Measurements from ENCODE around the gene SORBS2. TPM values are rescaled to one million over a fixed set of nuclear protein-coding genes. Genes with fewer than 3 reads are reported as not detected.

The SORBS2 gene
- total and polyA plus RNA-seq, 2 donors (not counting 1 experiment from before 2014, with no cell fraction given), result 0.25 to 0.89 TPM

- H3K27me3 ChIP-seq (replicated peaks in 1 of 4; ENCODE audit: control extremely low read depth in 1 of 4, control insufficient read depth in 3 of 4, insufficient read depth in 4 of 4, low read length in 3 of 4), result no peaks in the 10 kb centered on the region
- no peaks in the 10 kb centered on the region for H3K79me2 ChIP-seq (ENCODE audit: control insufficient read depth, insufficient read depth, low read length)
- Mint-ChIP-seq H3K27ac (no peak overlapping the region), H3K4me1 (no peaks in the 10 kb centered on the region), H3K27me3 (peaks cover 3% of the 10 kb centered on the region), H3K4me3 (no peak overlapping the region), H3K9me3 (ENCODE audit: insufficient read depth) (peaks cover 7% of the 10 kb centered on the region)
- intact Hi-C loops (cut with micrococcal nuclease), result no loop called here
- no peak overlapping the region for H3K4me2 ChIP-seq (replicated peaks; ENCODE audit: low read depth, low read length, poor library complexity, severe bottlenecking)
- ChIA-PET POLR2A (no interaction called here), CTCF (interaction anchor here (0.5 kb wide), 1 partner anchor 62 kb away, joined by 3 read pairs; no protein-coding TSS in a partner anchor)
- H4K20me1 ChIP-seq (ENCODE audit: control insufficient read depth, insufficient read depth, low read length, poor library complexity, severe bottlenecking), result no peaks in the 10 kb centered on the region
- 93% methylated on average over 6 of the region's 6 CpGs for WGBS (ENCODE audit: insufficient coverage)
- H3K27ac ChIP-seq (ENCODE audit: low read length in 2 of 2), result no peak overlapping the region
- TF ChIP-seq CTCF (IDR thresholded peaks at IDR 0.05) (no peak), EZH2 (IDR thresholded peaks at IDR 0.05; ENCODE audit: borderline replicate concordance, insufficient read depth, low read depth, low read length, poor library complexity, severe bottlenecking) (no peak)
- H3K36me3 ChIP-seq (replicated peaks in 1 of 2; ENCODE audit: control extremely low read depth in 1 of 2, control insufficient read depth in 1 of 2, extremely low read depth in 1 of 2, insufficient read depth in 2 of 2, low read length in 1 of 2), result no peaks in the 10 kb centered on the region
- ATAC-seq (ENCODE audit: low read depth) (no peak), DNase-seq (no peak)
- peaks cover 0 to 3% (median 0%) of the 10 kb centered on the region in 3 donors for H3K9me3 ChIP-seq (ENCODE audit: control extremely low read depth in 1 of 3, control insufficient read depth in 2 of 3, insufficient read depth in 1 of 3, low read length in 2 of 3)
- no peak overlapping the region for H2AFZ ChIP-seq (ENCODE audit: insufficient read depth, low read depth, low read length, poor library complexity, severe bottlenecking)
- H3K4me1 ChIP-seq (ENCODE audit: control insufficient read depth in 2 of 2, insufficient read depth in 2 of 2, low read length in 2 of 2), result no peaks in the 10 kb centered on the region
- H3K9ac ChIP-seq (ENCODE audit: low read length), result no peak overlapping the region
- H3K4me3 ChIP-seq (ENCODE audit: control extremely low read depth in 1 of 5, extremely low read depth in 1 of 5, insufficient read depth in 1 of 5, low read depth in 2 of 5, low read length in 4 of 5), result no peak overlapping the region
These were observed 29.0 kb upstream of the SORBS2 start for GRCh38 chr4:185840953-185841352.

- no peak for TF ChIP-seq EZH2 (IDR thresholded peaks at IDR 0.05; ENCODE audit: borderline replicate concordance, insufficient read depth, low read depth, low read length, poor library complexity, severe bottlenecking)
- no peak for TF ChIP-seq CTCF (IDR thresholded peaks at IDR 0.05)
- ATAC-seq (ENCODE audit: low read depth), result no peak
These were observed 28.2 kb upstream of the SORBS2 start for GRCh38 chr4:185840201-185840600.

More at GRCh38 chr4:185840201-185840600, 28.2 kb upstream of the SORBS2 start:
- intact Hi-C loops (cut with micrococcal nuclease), result no loop called here
- Histone ChIP-seq H3K36me3 (replicated peaks in 1 of 2; ENCODE audit: control extremely low read depth in 1 of 2, control insufficient read depth in 1 of 2, extremely low read depth in 1 of 2, insufficient read depth in 2 of 2, low read length in 1 of 2) (no peaks in the 10 kb centered on the region), H3K27me3 (replicated peaks in 1 of 4; ENCODE audit: control extremely low read depth in 1 of 4, control insufficient read depth in 3 of 4, insufficient read depth in 4 of 4, low read length in 3 of 4) (no peaks in the 10 kb centered on the region), H3K27ac (ENCODE audit: low read length in 2 of 2) (no peak overlapping the region), H2AFZ (ENCODE audit: insufficient read depth, low read depth, low read length, poor library complexity, severe bottlenecking) (no peak overlapping the region), H3K4me2 (replicated peaks; ENCODE audit: low read depth, low read length, poor library complexity, severe bottlenecking) (no peak overlapping the region), H3K4me1 (ENCODE audit: control insufficient read depth in 2 of 2, insufficient read depth in 2 of 2, low read length in 2 of 2) (no peaks in the 10 kb centered on the region), H4K20me1 (ENCODE audit: control insufficient read depth, insufficient read depth, low read length, poor library complexity, severe bottlenecking) (no peaks in the 10 kb centered on the region), H3K9me3 (ENCODE audit: control extremely low read depth in 1 of 3, control insufficient read depth in 2 of 3, insufficient read depth in 1 of 3, low read length in 2 of 3) (peaks cover 0 to 3% (median 0%) of the 10 kb centered on the region in 3 donors), H3K79me2 (ENCODE audit: control insufficient read depth, insufficient read depth, low read length) (no peaks in the 10 kb centered on the region), H3K9ac (ENCODE audit: low read length) (no peak overlapping the region), H3K4me3 (ENCODE audit: control extremely low read depth in 1 of 5, extremely low read depth in 1 of 5, insufficient read depth in 1 of 5, low read depth in 2 of 5, low read length in 4 of 5) (no peak overlapping the region)
- peaks cover 2% of the 10 kb centered on the region for H3K9me3 Mint-ChIP-seq (ENCODE audit: insufficient read depth)
- peaks cover 3% of the 10 kb centered on the region for H3K27me3 Mint-ChIP-seq
- CTCF ChIA-PET, result no interaction called here
- H3K27ac Mint-ChIP-seq, result no peak overlapping the region
- no peak for DNase-seq
- no peak overlapping the region for H3K4me3 Mint-ChIP-seq
- no CpG with 5 or more reads among the region's 2 CpGs for WGBS (ENCODE audit: insufficient coverage)
- POLR2A ChIA-PET, result no interaction called here
- no peaks in the 10 kb centered on the region for H3K4me1 Mint-ChIP-seq
